HG03196 (cell line): ENCODE results near the gene MED13.

Source experiments
- ATAC-seq: cut with Tn5 transposase; IDR thresholded peaks from one replicate; pipeline ENCODE4 v1.9.1; 2021; ENCODE audit not compliant: unreplicated experiment

MED13 gene

GRCh38 chr17:62064791-62065563 is at the start of gene MED13:
Gene MED13 (minus strand): TSS chr17:62065278. CDS start chr17:62065205, 73 bp downstream.
- no peak for ATAC-seq

- no peak for ATAC-seq
Measured at GRCh38 chr17:62112229-62112628, 47.2 kb upstream of the MED13 start.

GRCh38 chr17:62111562-62112171 is 46.6 kb upstream of the MED13 start:
- no peak for ATAC-seq

- ATAC-seq = no peak
Measured at GRCh38 chr17:62110923-62111484, 45.9 kb upstream of the MED13 start.

- no peak for ATAC-seq
Measured at GRCh38 chr17:62109924-62110323, 44.8 kb upstream of the MED13 start.

- ATAC-seq = peak; percentile 94
Measured at GRCh38 chr17:62109378-62109902, 44.4 kb upstream of the MED13 start.

GRCh38 chr17:62105861-62106260 is 40.8 kb upstream of the MED13 start:
- ATAC-seq = no peak

- ATAC-seq = no peak
Measured at GRCh38 chr17:62105357-62105756, 40.3 kb upstream of the MED13 start.

GRCh38 chr17:62101515-62101914 is 36.4 kb upstream of the MED13 start:
- no peak for ATAC-seq

GRCh38 chr17:62101090-62101489 is 36.0 kb upstream of the MED13 start:
- ATAC-seq = no peak

GRCh38 chr17:62100055-62100454 is 35.0 kb upstream of the MED13 start:
- no peak for ATAC-seq

GRCh38 chr17:62099532-62099931 is 34.5 kb upstream of the MED13 start:
- no peak for ATAC-seq

- ATAC-seq = peak; percentile 88
Measured at GRCh38 chr17:62098623-62099231, 33.6 kb upstream of the MED13 start.

- no peak for ATAC-seq
Measured at GRCh38 chr17:62096401-62096670, 31.3 kb upstream of the MED13 start.

- no peak for ATAC-seq
Measured at GRCh38 chr17:62094175-62094574, 29.1 kb upstream of the MED13 start.

GRCh38 chr17:62093188-62094155 is 28.4 kb upstream of the MED13 start:
- ATAC-seq = peak; percentile 97

GRCh38 chr17:62092784-62093183 is 27.7 kb upstream of the MED13 start:
- no peak for ATAC-seq

GRCh38 chr17:62091804-62092203 is 26.7 kb upstream of the MED13 start:
- no peak for ATAC-seq

- ATAC-seq = no peak
Measured at GRCh38 chr17:62090868-62091267, 25.8 kb upstream of the MED13 start.

GRCh38 chr17:62090021-62090824 is 25.1 kb upstream of the MED13 start:
- ATAC-seq = no peak
